ENCODE data around the gene LIF.

Gene LIF

DNA sequence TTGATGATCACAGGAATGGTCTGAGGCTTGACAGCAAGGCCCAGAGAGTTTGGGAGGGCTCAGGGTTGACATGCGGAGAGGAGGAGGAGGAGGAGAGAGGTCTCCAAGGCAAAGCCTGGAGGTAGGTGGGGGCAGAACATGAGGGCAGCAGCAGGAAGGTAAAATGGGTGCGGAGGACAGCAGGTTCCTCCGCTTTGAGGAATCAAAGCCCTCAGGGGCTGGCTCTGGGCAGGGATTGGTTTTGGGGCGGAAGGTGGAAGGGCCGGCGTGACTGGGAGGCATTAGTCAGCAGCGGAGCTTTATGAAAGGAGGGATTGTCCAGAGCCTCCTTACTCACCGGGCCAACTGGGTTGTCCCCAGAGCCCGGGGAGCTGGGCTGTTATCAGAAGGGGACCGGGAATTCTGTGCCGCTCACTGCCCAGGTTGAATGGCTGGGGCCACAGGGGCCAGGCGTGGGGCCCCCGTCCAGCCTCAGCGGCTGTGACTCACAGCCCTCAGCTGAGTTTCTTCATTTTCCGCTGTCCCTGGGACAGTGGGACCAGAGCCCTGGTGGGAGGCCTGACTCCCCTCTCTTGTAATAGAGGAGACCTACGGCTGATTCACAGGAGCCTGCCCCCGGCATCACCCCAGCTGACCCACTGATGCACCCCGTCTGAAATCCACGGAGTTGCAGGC lies 36.2 kb downstream of the LIF start:
- H3K27ac ChIP-seq = no peak overlapping the region
- no peaks in the 10 kb centered on the region for H3K27me3 ChIP-seq (ENCODE audit: insufficient read depth, low read depth, severe bottlenecking)
- TF ChIP-seq, protein P1, sequence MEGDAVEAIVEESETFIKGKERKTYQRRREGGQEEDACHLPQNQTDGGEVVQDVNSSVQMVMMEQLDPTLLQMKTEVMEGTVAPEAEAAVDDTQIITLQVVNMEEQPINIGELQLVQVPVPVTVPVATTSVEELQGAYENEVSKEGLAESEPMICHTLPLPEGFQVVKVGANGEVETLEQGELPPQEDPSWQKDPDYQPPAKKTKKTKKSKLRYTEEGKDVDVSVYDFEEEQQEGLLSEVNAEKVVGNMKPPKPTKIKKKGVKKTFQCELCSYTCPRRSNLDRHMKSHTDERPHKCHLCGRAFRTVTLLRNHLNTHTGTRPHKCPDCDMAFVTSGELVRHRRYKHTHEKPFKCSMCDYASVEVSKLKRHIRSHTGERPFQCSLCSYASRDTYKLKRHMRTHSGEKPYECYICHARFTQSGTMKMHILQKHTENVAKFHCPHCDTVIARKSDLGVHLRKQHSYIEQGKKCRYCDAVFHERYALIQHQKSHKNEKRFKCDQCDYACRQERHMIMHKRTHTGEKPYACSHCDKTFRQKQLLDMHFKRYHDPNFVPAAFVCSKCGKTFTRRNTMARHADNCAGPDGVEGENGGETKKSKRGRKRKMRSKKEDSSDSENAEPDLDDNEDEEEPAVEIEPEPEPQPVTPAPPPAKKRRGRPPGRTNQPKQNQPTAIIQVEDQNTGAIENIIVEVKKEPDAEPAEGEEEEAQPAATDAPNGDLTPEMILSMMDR (IDR thresholded peaks at IDR 0.05; ENCODE audit: low read depth, low read length) = no peak
- H3K9me3 ChIP-seq (ENCODE audit: severe bottlenecking) = no peaks in the 10 kb centered on the region
- DNase-seq = no peak
- no peaks in the 10 kb centered on the region for H3K36me3 ChIP-seq
- no peak overlapping the region for H3K4me3 ChIP-seq (ENCODE audit: low read depth, low read length)

DNA sequence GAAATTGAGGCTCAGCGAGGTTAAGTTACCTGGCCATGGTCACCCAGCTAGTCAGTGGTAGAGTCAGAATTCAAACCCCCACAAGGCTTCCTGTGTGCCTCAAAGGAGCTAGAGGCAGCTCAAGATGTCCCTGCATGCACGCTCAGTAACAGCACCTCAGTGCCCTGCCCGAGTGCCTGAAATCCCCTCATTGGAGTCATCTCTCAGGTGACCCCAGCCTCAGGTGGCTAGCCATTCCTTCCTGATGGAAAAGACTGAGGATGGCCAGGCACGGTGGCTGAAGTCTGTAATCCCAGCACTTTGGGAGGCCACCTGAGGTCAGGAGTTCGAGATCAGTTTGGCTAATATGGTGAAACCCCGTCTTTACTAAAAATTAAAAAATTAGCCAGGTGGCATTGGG lies 36.9 kb downstream of the LIF start:
- no peak overlapping the region for H3K27ac ChIP-seq

DNA sequence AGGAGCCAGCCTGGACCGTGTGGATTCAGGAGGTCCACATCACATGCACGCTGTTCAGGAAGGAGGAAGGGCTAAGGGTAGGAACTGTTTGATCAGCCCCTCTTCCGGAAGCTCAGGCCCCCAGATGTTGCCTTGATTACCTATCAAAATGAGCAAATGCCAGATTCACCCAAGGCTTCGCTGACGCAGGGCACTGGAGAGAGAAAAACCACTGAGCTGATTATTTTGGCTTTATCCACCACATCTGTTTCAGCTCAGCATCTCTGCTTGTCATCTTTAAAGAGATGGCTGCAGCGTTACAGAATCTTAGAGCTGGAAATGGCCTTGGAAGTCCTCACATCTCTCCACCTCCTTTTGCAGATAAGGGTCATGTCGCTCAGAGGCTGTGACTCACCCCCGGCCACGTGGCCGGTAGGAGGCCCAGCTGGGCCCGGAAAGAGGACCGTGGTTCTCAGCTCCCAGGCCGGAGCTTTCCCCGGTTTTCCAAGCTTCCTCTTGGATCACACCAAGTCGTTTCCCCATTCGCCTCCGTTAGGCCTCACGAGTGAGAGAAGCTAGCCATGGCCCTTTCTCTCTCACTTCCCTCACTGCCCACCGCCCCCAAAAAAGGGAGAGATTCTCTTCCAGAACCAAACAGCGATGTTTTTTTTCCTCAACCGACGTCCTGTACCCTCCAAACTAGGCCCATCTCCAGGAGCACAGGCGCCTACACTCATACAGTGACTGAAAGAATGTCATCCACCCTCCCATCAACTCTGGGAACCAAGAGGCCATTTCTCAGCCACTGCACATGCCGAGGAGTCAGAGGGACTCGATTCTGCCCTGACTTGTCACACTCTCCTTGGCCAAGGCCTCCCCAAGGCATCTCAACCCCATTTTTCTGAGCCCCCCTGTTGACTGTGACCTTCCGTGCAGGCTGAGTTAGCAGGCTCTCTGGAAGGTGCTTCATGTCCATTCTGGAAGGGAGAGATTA lies 37.6 kb downstream of the LIF start:
- H3K27ac ChIP-seq = no peak overlapping the region
- H3K4me3 ChIP-seq (ENCODE audit: low read depth, low read length) = no peak overlapping the region
- no peaks in the 10 kb centered on the region for H3K36me3 ChIP-seq
- TF ChIP-seq, protein P1 (IDR thresholded peaks at IDR 0.05; ENCODE audit: low read depth, low read length) = no peak
- no peaks in the 10 kb centered on the region for H3K27me3 ChIP-seq (ENCODE audit: insufficient read depth, low read depth, severe bottlenecking)
- DNase-seq = no peak
- H3K9me3 ChIP-seq (ENCODE audit: severe bottlenecking) = no peaks in the 10 kb centered on the region

More for the DNA sequence above, 36.9 kb downstream of the LIF start:
- Histone ChIP-seq H3K4me3 (ENCODE audit: low read depth, low read length) (no peak overlapping the region), H3K27me3 (ENCODE audit: insufficient read depth, low read depth, severe bottlenecking) (no peaks in the 10 kb centered on the region), H3K36me3 (no peaks in the 10 kb centered on the region), H3K9me3 (ENCODE audit: severe bottlenecking) (no peaks in the 10 kb centered on the region)
- DNase-seq = no peak
- TF ChIP-seq, protein P1 (IDR thresholded peaks at IDR 0.05; ENCODE audit: low read depth, low read length) = no peak

DNA sequence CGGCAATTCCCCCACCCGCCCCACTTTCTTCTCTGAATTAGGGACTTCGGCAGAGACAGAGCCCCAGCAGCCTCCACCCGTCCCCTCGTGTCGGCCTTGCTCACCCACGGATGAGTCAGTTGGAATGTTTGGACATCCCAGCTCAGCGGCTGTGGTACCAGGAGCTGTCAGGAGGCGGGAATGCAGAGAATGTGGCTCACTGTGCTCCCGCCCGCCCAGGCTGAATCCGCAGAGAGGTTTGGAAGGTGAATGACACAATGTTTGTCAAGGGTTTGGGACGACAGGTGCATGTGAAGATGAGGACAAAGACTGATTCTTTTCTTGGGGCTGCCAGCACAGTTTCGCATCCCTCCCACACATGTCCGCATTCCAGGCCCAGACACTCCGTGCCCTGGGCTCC lies 39.6 kb downstream of the LIF start:
- H3K27ac ChIP-seq = no peak overlapping the region
- H3K27me3 ChIP-seq (ENCODE audit: insufficient read depth, low read depth, severe bottlenecking) = no peaks in the 10 kb centered on the region
- no peak for DNase-seq
- H3K36me3 ChIP-seq = no peaks in the 10 kb centered on the region
- TF ChIP-seq, protein P1 (IDR thresholded peaks at IDR 0.05; ENCODE audit: low read depth, low read length) = no peak
- peaks cover 1% of the 10 kb centered on the region for H3K9me3 ChIP-seq (ENCODE audit: severe bottlenecking)
- H3K4me3 ChIP-seq (ENCODE audit: low read depth, low read length) = no peak overlapping the region

DNA sequence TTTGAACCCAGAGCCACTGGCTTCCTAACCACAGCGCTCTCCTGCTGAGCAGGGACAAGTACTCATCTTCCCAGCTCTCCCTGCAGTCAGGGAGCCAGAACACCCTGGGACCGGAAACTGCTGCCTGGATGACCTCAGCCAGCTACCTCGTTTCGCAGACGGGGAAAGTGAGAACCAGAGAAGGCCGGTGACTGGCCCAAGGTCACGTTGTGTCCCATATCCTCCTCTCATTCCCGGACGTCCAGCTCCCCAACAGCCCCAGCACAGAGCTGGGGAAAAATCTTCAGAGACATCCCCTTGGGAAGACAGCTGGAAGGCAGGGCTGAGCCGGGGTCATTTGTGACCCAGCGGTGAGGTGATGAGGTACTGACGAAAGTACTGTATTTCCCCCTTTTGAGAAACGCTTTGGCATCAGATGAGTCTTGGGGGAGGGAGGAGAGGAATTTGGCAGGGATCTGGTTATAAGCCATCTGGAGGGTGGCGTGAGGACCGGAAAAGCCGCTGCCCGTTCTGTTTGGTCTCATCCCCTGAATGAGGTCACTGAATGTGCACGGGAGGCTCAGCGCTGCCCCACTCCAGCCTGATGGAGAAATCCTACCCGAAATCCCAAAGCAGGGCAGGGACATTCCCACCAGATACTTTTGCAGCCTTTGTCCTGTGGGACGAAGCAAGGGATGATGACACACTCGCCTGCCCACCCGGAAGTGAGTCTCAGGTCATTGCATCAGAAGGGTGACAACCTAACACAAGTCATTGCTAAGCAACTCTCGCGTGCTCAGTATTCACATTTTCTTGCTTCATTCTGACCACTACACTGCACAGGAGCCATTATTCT lies 41.1 kb downstream of the LIF start:
- no peaks in the 10 kb centered on the region for H3K36me3 ChIP-seq
- DNase-seq = peak; percentile 22
- H3K27ac ChIP-seq = no peak overlapping the region
- no peaks in the 10 kb centered on the region for H3K27me3 ChIP-seq (ENCODE audit: insufficient read depth, low read depth, severe bottlenecking)
- H3K9me3 ChIP-seq (ENCODE audit: severe bottlenecking) = peaks cover 4% of the 10 kb centered on the region
- H3K4me3 ChIP-seq (ENCODE audit: low read depth, low read length) = no peak overlapping the region
- TF ChIP-seq, protein P1 (IDR thresholded peaks at IDR 0.05; ENCODE audit: low read depth, low read length) = no peak
